ENCODE data around the gene PXMP2. TPM values are rescaled to one million over a fixed set of nuclear protein-coding genes. Genes with fewer than 3 reads are reported as not detected.

Gene PXMP2
- total and polyA plus RNA-seq, 4 donors: 43.8 to 259 (median 135) TPM

- peaks cover 14 to 78% (median 43%) of the 10 kb centered on the region in 4 donors for H3K36me3 ChIP-seq (ENCODE audit: control insufficient read depth in 4 of 4, insufficient read depth in 3 of 4, low read depth in 1 of 4, low read length in 3 of 4)
- H3K4me1 ChIP-seq (ENCODE audit: control insufficient read depth in 4 of 4, insufficient read depth in 4 of 4, low read length in 3 of 4): no peaks in the 10 kb centered on the region
- whole genome bisulfite sequencing: 79% methylated on average over 10 of the region's 10 CpGs
- H3K9ac ChIP-seq (ENCODE audit: low read depth in 1 of 2, low read length in 2 of 2): no peak overlapping the region
- H3K27me3 ChIP-seq (ENCODE audit: control insufficient read depth in 4 of 4, insufficient read depth in 4 of 4, low read length in 3 of 4): no peaks in the 10 kb centered on the region
- no peak for TF ChIP-seq ATF3 (IDR thresholded peaks at IDR 0.05)
- TF ChIP-seq RXRA (IDR thresholded peaks at IDR 0.05): no peak
- no peak for TF ChIP-seq HNF4A (conservative IDR thresholded peaks at IDR 0.05)
- TF ChIP-seq ZBTB33 (IDR thresholded peaks at IDR 0.05): no peak
- TF ChIP-seq FOXA1 (IDR thresholded peaks at IDR 0.05): no peak
- TF ChIP-seq NR2F2 (IDR thresholded peaks at IDR 0.05): no peak
- TF ChIP-seq JUND (IDR thresholded peaks at IDR 0.05): no peak
- no peak for TF ChIP-seq HNF4G (IDR thresholded peaks at IDR 0.05)
- TF ChIP-seq GABPA (IDR thresholded peaks at IDR 0.05 in 1 of 2, conservative IDR thresholded peaks at IDR 0.05 in 1 of 2): no peak
- no peak for TF ChIP-seq FOXA2 (IDR thresholded peaks at IDR 0.05)
- no peak for TF ChIP-seq RAD21 (IDR thresholded peaks at IDR 0.05)
- no peak for TF ChIP-seq TAF1 (conservative IDR thresholded peaks at IDR 0.05)
- no peak for TF ChIP-seq EGR1 (IDR thresholded peaks at IDR 0.05; ENCODE audit: low read depth in 2 of 2)
- TF ChIP-seq CTCF (IDR thresholded peaks at IDR 0.05; ENCODE audit: low read depth, low read length, missing input control): no peak
- H3K9me3 ChIP-seq (ENCODE audit: control insufficient read depth in 4 of 4, low read length in 3 of 4): no peaks in the 10 kb centered on the region
- H3K27ac ChIP-seq (ENCODE audit: low read depth in 1 of 2, low read length in 2 of 2): no peak overlapping the region
- no peak for DNase-seq (ENCODE audit: low spot score)
- no peak overlapping the region for H3K4me3 ChIP-seq (ENCODE audit: low read depth in 1 of 3, low read length in 3 of 3)
These were observed 46.8 kb downstream of the PXMP2 start for GRCh38 chr12:132734206-132734605.

GRCh38 chr12:132735496-132735895, 48.1 kb downstream of the PXMP2 start:
- WGBS: 95% methylated on average over 20 of the region's 20 CpGs
- no peak overlapping the region for H3K27ac ChIP-seq (ENCODE audit: low read depth in 1 of 2, low read length in 2 of 2)
- no peak overlapping the region for H3K4me3 ChIP-seq (ENCODE audit: low read depth in 1 of 3, low read length in 3 of 3)
- peaks cover 19 to 87% (median 54%) of the 10 kb centered on the region in 4 donors for H3K36me3 ChIP-seq (ENCODE audit: control insufficient read depth in 4 of 4, insufficient read depth in 3 of 4, low read depth in 1 of 4, low read length in 3 of 4)
- H3K4me1 ChIP-seq (ENCODE audit: control insufficient read depth in 4 of 4, insufficient read depth in 4 of 4, low read length in 3 of 4): no peaks in the 10 kb centered on the region
- no peaks in the 10 kb centered on the region for H3K9me3 ChIP-seq (ENCODE audit: control insufficient read depth in 4 of 4, low read length in 3 of 4)
- H3K9ac ChIP-seq (ENCODE audit: low read depth in 1 of 2, low read length in 2 of 2): no peak overlapping the region
- H3K27me3 ChIP-seq (ENCODE audit: control insufficient read depth in 4 of 4, insufficient read depth in 4 of 4, low read length in 3 of 4): no peaks in the 10 kb centered on the region
- DNase-seq (ENCODE audit: low spot score): no peak
- no peak for TF ChIP-seq RXRA (IDR thresholded peaks at IDR 0.05)
- TF ChIP-seq FOXA2 (IDR thresholded peaks at IDR 0.05): no peak
- TF ChIP-seq SP1 (IDR thresholded peaks at IDR 0.05): no peak
- TF ChIP-seq TAF1 (conservative IDR thresholded peaks at IDR 0.05): no peak
- no peak for TF ChIP-seq REST (IDR thresholded peaks at IDR 0.05)
- TF ChIP-seq MAX (IDR thresholded peaks at IDR 0.05): no peak
- TF ChIP-seq YY1 (IDR thresholded peaks at IDR 0.05): no peak
- TF ChIP-seq HNF4G (IDR thresholded peaks at IDR 0.05): no peak
- no peak for TF ChIP-seq HNF4A (conservative IDR thresholded peaks at IDR 0.05)
- no peak for TF ChIP-seq ATF3 (IDR thresholded peaks at IDR 0.05)
- no peak for TF ChIP-seq JUND (IDR thresholded peaks at IDR 0.05)
- TF ChIP-seq ZBTB33 (IDR thresholded peaks at IDR 0.05): no peak
- no peak for TF ChIP-seq GABPA (IDR thresholded peaks at IDR 0.05 in 1 of 2, conservative IDR thresholded peaks at IDR 0.05 in 1 of 2)
- no peak for TF ChIP-seq FOXA1 (IDR thresholded peaks at IDR 0.05)
- no peak for TF ChIP-seq CTCF (IDR thresholded peaks at IDR 0.05; ENCODE audit: low read depth, low read length, missing input control)
- no peak for TF ChIP-seq EGR1 (IDR thresholded peaks at IDR 0.05; ENCODE audit: low read depth in 2 of 2)
- TF ChIP-seq RAD21 (IDR thresholded peaks at IDR 0.05): no peak

All from liver (tissue), 9 donors.